HG03354 (cell line): Measurements from ENCODE around the gene DYNLT1.
"Not testable (repeated sequence)": the region's sequence is repeated elsewhere in the genome, so short reads cannot be mapped to it uniquely, and the experiment has no call there.

ENCODE experiments used
- ATAC-seq: cut with Tn5 transposase; IDR thresholded peaks from one replicate; pipeline ENCODE4 v1.9.1; 2021; ENCODE audit warnings: mild to moderate bottlenecking; ENCODE audit not compliant: unreplicated experiment, poor library complexity, severe bottlenecking

Gene DYNLT1

DNA sequence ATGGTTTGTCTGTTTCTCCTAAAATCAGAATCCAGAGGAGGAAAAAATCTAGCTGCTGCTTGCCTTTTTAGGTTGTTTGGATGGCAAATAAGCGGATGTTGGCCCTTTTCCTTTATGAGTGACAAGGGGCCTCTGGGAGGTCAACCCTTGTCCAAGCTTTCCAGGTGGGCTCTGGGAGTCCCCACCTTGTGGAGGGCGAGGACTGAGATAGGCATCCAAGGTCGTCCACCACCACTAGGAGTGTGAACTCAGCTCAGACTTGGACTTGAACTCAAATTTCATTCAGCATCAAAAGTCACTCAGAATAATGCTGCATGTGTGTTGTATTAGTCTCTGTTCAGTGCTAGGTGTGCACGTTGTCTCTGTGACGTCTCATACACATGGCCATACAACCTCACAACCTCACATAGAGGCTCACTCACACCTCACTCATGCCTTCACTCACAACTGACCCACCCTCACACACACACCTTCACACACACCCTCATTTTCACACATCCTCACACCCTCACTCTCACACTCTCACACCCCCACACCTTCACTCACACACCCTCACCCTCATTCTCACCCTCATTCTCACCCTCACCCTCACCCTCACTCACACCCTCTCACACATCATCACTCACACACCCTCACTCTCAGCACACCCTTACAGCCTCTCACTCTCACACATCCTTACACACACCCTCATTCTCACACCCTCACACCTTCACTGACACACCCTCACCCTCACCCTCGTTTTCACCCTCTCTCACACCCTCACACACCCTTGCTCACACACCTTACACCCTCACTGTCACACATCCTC lies 18.0 kb downstream of the DYNLT1 start:
- ATAC-seq, result no peak

DNA sequence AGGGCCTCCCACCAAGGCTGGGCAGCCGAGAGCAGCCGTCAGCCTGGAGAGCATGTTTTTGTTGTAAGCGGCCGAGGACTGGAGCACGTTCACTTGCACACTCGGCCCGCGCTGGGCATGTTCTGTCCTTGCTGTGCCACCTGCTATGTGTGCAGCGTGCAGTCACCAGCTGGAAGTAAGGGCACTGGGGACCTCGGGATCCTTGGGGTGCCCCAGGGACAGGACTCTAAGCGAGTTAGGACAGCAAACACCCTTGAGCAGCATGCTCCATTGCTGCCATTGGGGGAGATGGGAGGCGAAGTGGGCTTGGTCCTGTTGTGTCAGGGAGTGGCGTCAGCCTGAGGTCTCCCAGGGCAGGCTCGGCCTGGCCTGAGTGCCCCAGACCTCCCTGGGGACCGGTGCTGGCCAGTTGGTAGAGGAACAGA lies 18.6 kb downstream of the DYNLT1 start:
- no peak for ATAC-seq

- ATAC-seq, result no peak
These were observed 19.6 kb downstream of the DYNLT1 start for GRCh38 chr6:158624684-158625682.

DNA sequence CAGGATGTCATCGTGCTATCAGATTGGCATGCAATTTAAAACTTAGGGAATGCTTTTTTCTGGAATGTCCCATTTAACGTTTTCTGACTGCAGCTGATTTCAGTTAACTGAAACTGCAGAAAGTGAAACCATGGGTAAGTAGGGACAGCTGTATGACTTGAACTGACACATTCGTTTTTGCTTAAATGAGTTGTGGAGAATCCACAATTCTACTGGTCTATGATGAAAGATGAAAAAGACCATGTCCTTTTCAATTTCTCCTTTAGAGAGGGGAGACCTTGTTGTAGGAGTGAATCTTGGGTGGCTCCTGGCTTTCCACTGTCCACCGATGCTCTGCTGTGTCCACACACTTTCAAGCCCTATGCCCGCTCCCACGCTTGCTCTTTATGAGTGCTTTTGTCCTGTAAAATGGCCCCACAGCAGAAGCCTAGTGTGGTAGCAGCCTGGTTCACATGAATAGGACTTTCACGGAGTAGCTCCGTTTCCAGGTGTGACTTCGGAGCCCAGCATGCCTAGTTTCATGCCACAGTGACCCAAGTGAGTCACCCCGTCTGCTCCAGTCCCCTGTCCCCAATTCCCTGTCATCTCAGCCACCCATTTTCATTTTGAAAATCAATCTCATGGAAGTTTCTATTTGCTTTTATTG lies 21.9 kb downstream of the DYNLT1 start:
- no peak for ATAC-seq

GRCh38 chr6:158621694-158622544 lies 22.6 kb downstream of the DYNLT1 start:
- ATAC-seq, result no peak

- no peak for ATAC-seq
These were observed 23.4 kb downstream of the DYNLT1 start for GRCh38 chr6:158620963-158621693.

GRCh38 chr6:158619922-158620801 lies 24.4 kb downstream of the DYNLT1 start:
- ATAC-seq, result no peak

- ATAC-seq, result not testable (repeated sequence)
These were observed 26.3 kb downstream of the DYNLT1 start for GRCh38 chr6:158618289-158618688.

- ATAC-seq, result not testable (repeated sequence)
These were observed 29.9 kb downstream of the DYNLT1 start for GRCh38 chr6:158614606-158615005.

DNA sequence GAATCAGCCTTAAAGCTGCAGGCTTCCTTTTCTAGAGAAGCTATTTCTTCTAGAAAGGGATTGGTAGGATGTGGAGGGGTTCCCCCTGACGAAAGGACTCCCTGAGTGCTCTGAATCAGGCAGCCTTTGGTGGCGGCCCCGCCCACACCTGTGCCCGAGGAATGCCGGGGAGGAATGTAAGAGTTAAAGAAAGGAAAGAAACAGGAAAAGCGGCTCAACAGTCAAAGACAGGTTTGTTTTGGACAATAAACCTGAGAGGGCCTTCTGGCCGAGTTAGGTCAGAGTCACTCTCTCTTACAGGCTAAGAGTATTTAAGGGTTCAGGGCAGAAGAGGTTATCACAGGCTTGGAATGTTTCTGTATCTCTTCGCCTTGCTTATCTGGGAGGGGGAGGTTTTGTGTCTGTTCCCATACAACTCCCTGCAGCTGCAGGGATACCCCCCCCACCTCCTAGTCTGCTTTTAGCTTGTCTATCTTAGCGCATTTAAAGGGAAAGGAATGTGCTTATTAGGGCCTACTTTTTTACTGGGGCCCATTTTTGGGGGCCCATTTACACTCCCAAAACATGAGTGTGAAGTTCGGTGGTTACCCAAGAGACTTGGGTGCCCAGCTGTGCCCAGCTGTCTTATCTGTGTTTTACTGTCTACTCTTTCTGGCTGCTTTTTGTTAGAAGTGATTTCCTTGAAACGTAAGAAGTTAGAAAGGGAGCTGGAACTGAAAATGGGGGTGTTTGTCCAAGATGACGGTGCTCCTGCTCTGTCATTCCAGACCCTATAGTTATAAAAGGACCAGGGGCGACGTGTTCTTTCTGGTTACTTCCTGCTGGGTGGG lies 32.8 kb downstream of the DYNLT1 start:
- ATAC-seq, result no peak

GRCh38 chr6:158611039-158611438 lies 33.5 kb downstream of the DYNLT1 start:
- ATAC-seq, result no peak

- ATAC-seq, result no peak
These were observed 34.1 kb downstream of the DYNLT1 start for GRCh38 chr6:158610319-158610968.

DNA sequence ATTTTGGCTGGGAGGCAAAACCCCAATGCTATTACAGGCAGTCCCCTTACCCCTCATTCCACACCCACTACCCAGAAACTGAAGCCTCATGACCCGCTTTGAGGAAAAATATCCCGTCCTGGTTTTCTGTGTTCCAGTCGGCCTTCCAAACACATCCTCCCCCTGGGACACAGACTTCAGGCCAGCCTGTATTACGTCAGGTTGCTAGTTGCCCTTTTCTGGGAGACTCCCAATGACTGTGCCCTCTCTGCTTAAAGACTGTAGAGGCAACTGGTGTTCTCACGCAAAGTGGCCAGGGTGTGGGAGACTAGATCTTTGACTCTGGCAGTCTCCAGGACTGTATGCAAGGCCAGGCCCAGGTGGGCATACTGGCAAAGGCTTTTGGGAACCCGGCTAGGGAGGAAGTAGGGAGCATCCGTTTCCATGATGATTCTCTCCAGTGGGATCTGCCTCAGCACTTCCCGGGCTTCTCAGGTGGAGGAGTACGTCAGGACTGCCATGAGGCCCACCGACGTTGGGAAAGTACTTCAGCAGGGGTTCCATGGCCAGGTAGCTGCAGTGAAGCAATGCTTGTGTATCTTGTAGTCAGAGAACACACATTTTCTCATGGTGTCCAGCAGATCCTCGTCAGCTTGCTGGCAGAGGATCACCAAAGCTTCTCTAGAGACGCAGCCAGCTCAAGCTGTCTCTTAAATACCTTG lies 34.9 kb downstream of the DYNLT1 start:
- no peak for ATAC-seq

- no peak for ATAC-seq
These were observed 36.3 kb downstream of the DYNLT1 start for GRCh38 chr6:158608221-158608620.

- ATAC-seq, result no peak
These were observed 37.0 kb downstream of the DYNLT1 start for GRCh38 chr6:158607411-158608170.
